DND-41 (cell line): ENCODE measurements around the gene CERS6.

Experiments
- ATAC-seq: fragments of 200-7000 bp; cut with Tn5 transposase; 3 replicates; pipeline ENCODE4 v1.9.1; 2021; ENCODE audit warnings: low read depth; ENCODE audit not compliant: insufficient read depth
- DNase-seq: peaks from one replicate; pipeline ENCODE4 v3.0.0-alpha.2; 2020
- H2AFZ ChIP-seq: 2 replicates; pipeline ENCODE4 v1.6.0; 2012; ENCODE audit warnings: low read depth, low read length
- H3K27ac ChIP-seq: 2 replicates; pipeline ENCODE4 v1.5.1; 2012; ENCODE audit warnings: low read length, inconsistent platforms
- H3K27me3 ChIP-seq: fragments of 200-600 bp; sonication (generic); 2 replicates; pipeline ENCODE4 v1.6.0; 2012; ENCODE audit warnings: low read length, mild to moderate bottlenecking, inconsistent platforms; ENCODE audit not compliant: insufficient read depth, poor library complexity
- H3K36me3 ChIP-seq: 2 replicates; pipeline ENCODE4 v1.5.1; 2012; ENCODE audit warnings: low read length, inconsistent platforms; ENCODE audit not compliant: insufficient read depth
- H3K4me1 ChIP-seq: 2 replicates; pipeline ENCODE4 v1.5.1; 2012; ENCODE audit warnings: mild to moderate bottlenecking, low read length; ENCODE audit not compliant: insufficient read depth
- H3K4me2 ChIP-seq: 2 replicates; pipeline ENCODE4 v1.6.0; 2012; ENCODE audit warnings: mild to moderate bottlenecking, moderate library complexity, low read length, inconsistent platforms; ENCODE audit not compliant: insufficient read depth
- H3K4me3 ChIP-seq, 2 experiments: fragments of 200-600 bp in 1 of 2; shearing (Covaris generic) in 1 of 2; 2 replicates each; pipeline ENCODE4 v1.5.1; 2012 to 2016; ENCODE audit warnings: inconsistent platforms in 2 of 2, low read length in 2 of 2, mild to moderate bottlenecking in 2 of 2, low read depth in 1 of 2, moderate library complexity in 1 of 2
- H3K79me2 ChIP-seq: 2 replicates; pipeline ENCODE4 v1.6.0; 2012; ENCODE audit warnings: low read length, inconsistent platforms; ENCODE audit not compliant: insufficient read depth
- H3K9ac ChIP-seq: 2 replicates; pipeline ENCODE4 v1.6.0; 2012; ENCODE audit warnings: low read depth, mild to moderate bottlenecking, inconsistent platforms, low read length, moderate library complexity
- H3K9me3 ChIP-seq: 2 replicates; pipeline ENCODE4 v1.5.1; 2012; ENCODE audit warnings: low read length, moderate library complexity, mild to moderate bottlenecking, inconsistent platforms; ENCODE audit not compliant: insufficient read depth, severe bottlenecking
- H4K20me1 ChIP-seq: 2 replicates; pipeline ENCODE4 v1.6.0; 2012; ENCODE audit warnings: low read length; ENCODE audit not compliant: insufficient read depth
- CTCF ChIP-seq: IDR thresholded peaks from 2 replicates; pipeline ENCODE4 v1.5.1; 2012; ENCODE audit warnings: borderline replicate concordance, low read length, moderate library complexity, mild to moderate bottlenecking; ENCODE audit not compliant: poor library complexity, severe bottlenecking; ENCODE audit errors: extremely low read depth
- EZH2 ChIP-seq: IDR thresholded peaks from 3 replicates; pipeline ENCODE4 v1.6.1; 2012; ENCODE audit warnings: borderline replicate concordance, low read depth, mild to moderate bottlenecking, moderate library complexity, low read length, inconsistent platforms; ENCODE audit not compliant: severe bottlenecking

CERS6 gene

DNA sequence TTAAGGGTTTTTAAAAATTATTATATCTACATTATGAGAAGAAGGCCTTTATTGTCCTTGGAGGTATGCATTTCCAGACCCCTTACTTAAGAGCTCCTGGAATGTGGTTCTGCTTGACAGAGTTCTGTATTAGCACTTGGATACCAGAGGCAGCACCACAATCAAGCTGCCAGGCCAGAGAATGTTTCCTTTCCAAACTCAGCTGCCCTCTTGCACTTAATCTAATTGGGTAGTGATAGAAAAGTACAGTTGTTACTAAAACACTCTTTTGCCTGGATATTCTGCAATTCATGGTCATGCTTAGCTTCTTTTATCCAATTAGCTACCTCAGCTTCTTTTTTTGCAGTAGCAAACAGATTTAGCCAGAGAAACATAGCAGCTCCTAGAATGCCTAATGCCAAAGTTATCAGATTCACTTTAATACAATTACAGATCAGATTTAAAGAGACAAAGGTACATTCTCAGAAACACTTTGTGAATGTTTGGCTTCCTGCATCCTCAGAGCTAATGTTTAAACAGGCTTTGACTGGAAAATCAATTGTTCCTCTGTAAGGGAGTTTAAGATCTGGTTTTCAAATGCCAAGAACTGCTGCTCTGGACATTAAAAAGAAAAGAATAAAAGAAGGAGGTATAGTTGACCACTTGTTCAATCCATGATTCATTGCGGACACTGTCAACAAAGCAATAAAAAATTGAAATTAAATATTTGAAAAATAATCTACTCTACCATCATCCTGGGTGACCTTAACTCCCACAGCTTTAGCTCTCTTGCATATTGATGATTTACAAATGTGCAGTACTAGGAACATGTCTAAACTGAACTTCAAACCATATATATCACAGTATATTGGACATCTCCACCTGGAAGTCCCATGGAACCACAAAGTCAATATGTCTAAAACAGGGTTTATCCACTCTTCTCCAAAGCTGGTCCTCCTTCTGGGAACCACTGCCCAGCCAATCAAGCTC lies 359.2 kb downstream of the CERS6 start:
- no peaks in the 10 kb centered on the region for H3K27me3 ChIP-seq
- no peaks in the 10 kb centered on the region for H3K79me2 ChIP-seq
- H3K36me3 ChIP-seq, result no peaks in the 10 kb centered on the region
- no peak for DNase-seq
- H3K4me1 ChIP-seq, result no peaks in the 10 kb centered on the region
- H3K9ac ChIP-seq, result no peak overlapping the region
- no peaks in the 10 kb centered on the region for H4K20me1 ChIP-seq
- H2AFZ ChIP-seq, result no peak overlapping the region
- no peak overlapping the region for H3K4me2 ChIP-seq
- no peak overlapping the region for H3K4me3 ChIP-seq
- no peaks in the 10 kb centered on the region for H3K9me3 ChIP-seq
- no peak overlapping the region for H3K27ac ChIP-seq
- TF ChIP-seq CTCF (no peak), EZH2 (no peak)
- ATAC-seq, result no peak

DNA sequence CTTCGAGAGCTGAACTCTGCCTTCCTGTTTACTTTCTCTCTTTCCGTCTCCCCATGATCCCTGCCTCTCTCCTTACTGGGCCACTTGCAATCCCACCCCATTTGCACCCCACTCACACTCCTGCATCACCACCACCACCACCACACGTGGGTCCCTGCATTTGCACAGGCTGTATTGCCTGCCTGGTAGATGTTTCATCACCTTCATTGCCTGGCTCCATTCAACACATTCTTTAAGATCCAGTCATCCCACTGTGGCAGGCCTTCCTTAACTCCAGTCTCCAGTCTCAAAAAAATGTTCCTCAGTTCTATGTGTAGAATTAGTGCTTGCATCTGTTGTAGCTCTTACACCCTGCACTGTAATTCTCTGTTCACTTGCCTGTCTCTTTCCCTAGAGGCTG lies 360.3 kb downstream of the CERS6 start:
- ATAC-seq, result no peak
- no peaks in the 10 kb centered on the region for H3K79me2 ChIP-seq
- no peak for TF ChIP-seq CTCF
- TF ChIP-seq EZH2, result no peak
- H3K27me3 ChIP-seq, result no peaks in the 10 kb centered on the region
- no peaks in the 10 kb centered on the region for H3K36me3 ChIP-seq
- no peak overlapping the region for H3K9ac ChIP-seq
- no peak overlapping the region for H2AFZ ChIP-seq
- H3K4me1 ChIP-seq, result no peaks in the 10 kb centered on the region
- H3K9me3 ChIP-seq, result no peaks in the 10 kb centered on the region
- H4K20me1 ChIP-seq, result no peaks in the 10 kb centered on the region
- no peak overlapping the region for H3K27ac ChIP-seq
- no peak overlapping the region for H3K4me3 ChIP-seq
- no peak for DNase-seq
- no peak overlapping the region for H3K4me2 ChIP-seq

- no peak for TF ChIP-seq CTCF
- TF ChIP-seq EZH2, result no peak
- Histone ChIP-seq H3K4me2 (no peak overlapping the region), H3K4me1 (no peaks in the 10 kb centered on the region), H3K79me2 (no peaks in the 10 kb centered on the region), H3K9ac (no peak overlapping the region), H2AFZ (no peak overlapping the region), H3K9me3 (no peaks in the 10 kb centered on the region), H3K27ac (no peak overlapping the region), H3K4me3 (no peak overlapping the region), H3K27me3 (no peaks in the 10 kb centered on the region), H3K36me3 (no peaks in the 10 kb centered on the region), H4K20me1 (no peaks in the 10 kb centered on the region)
- DNase-seq (no peak), ATAC-seq (no peak)
Observed at GRCh38 chr2:168819050-168819715, 363.1 kb downstream of the CERS6 start.
